Gastrocnemius medialis (tissue), 4 donors: Measurements from ENCODE around the gene PFKFB3. TPM values are rescaled to one million over a fixed set of nuclear protein-coding genes. Genes with fewer than 3 reads are reported as not detected.

Source experiments
- ATAC-seq, 2 donors: fragments of 150-250 bp; one replicate each; pipeline ENCODE4 v1.9.1; 2016
- DNase-seq, 2 donors: peaks; one replicate each; pipeline ENCODE4 v3.0.0-alpha.2; 2019
- H3K27ac ChIP-seq, 4 donors: fragments of 200-600 bp; sonication (generic); 1 replicate in 1 of 4; 2 replicates in 3 of 4; pipeline ENCODE4 v1.5.1; 2016 to 2018; ENCODE audit warnings: mild to moderate bottlenecking in 2 of 4, moderate library complexity in 1 of 4
- H3K27me3 ChIP-seq, 3 donors: fragments of 200-600 bp; sonication (generic) in 2 of 3; 1 replicate in 1 of 3; 2 replicates in 2 of 3; pipeline versions ENCODE4 v1.5.1 to v1.6.0; 2016 to 2019; ENCODE audit warnings: mild to moderate bottlenecking in 1 of 3, moderate library complexity in 1 of 3
- H3K36me3 ChIP-seq, 2 donors: fragments of 200-600 bp; sonication (generic) in 1 of 2; one replicate each; pipeline ENCODE4 v1.5.1; 2017 to 2018
- H3K4me1 ChIP-seq, 2 donors: fragments of 200-600 bp; sonication (generic) in 1 of 2; one replicate each; pipeline ENCODE4 v1.5.1; 2016 to 2017; ENCODE audit warnings: mild to moderate bottlenecking in 2 of 2
- H3K4me3 ChIP-seq, 4 donors: fragments of 200-600 bp; sonication (generic) in 3 of 4; 1 replicate in 1 of 4; 2 replicates in 3 of 4; pipeline ENCODE4 v1.5.1; 2016 to 2019; ENCODE audit warnings: mild to moderate bottlenecking in 2 of 4
- H3K9me3 ChIP-seq, 3 donors: fragments of 200-600 bp; sonication (generic) in 2 of 3; 1 replicate in 1 of 3; 2 replicates in 2 of 3; pipeline ENCODE4 v1.5.1; 2016 to 2019
- CTCF ChIP-seq, 5 experiments: fragments of 450-650 bp in 3 of 5; fragments of 200-600 bp in 2 of 5; sonication (generic) in 2 of 5; IDR thresholded peaks in 4 of 5; conservative IDR thresholded peaks in 1 of 5; 1 replicate in 4 of 5; 2 replicates in 1 of 5; pipeline ENCODE4 v1.5.1; 2016 to 2019; ENCODE audit warnings: antibody characterized with exemption in 5 of 5, mild to moderate bottlenecking in 3 of 5, moderate library complexity in 3 of 5
- POLR2A ChIP-seq, 2 donors: fragments of 450-650 bp; IDR thresholded peaks; one replicate each; pipeline ENCODE4 v1.6.1; 2017; ENCODE audit warnings: antibody characterized with exemption in 2 of 2, mild to moderate bottlenecking in 2 of 2, moderate library complexity in 2 of 2
- in situ Hi-C, 4 donors: fragments of 200-750 bp; cut with MboI; loops; one replicate each; pipeline versions ENCODE4 v1.15.0 to v1.8.0; 2017; ENCODE audit warnings: low sequenced_read_pairs in 4 of 4
- intact Hi-C: fragments of 100-400 bp; cut with DNase I; formaldehyde crosslinking; loops from one replicate; pipeline ENCODE4 v1.15.1; 2023; ENCODE audit warnings: low total_unique reads
- total RNA-seq, 4 donors: library from RNA; depleted of rRNA; stranded (reverse); fragments of >200 nt; gene quantifications; one replicate each; pipeline versions ENCODE4 v1.1.0 to v1.2.3, GENCODE V29; 2016

The PFKFB3 gene
- total RNA-seq, 4 donors from 2014 or later: 218 to 1,159 (median 337) TPM

GRCh38 chr10:6201516-6201975 lies 1.2 kb upstream of the PFKFB3 start:
- peaks cover 48 to 49% of the 10 kb centered on the region in 2 donors for H3K4me1 ChIP-seq

GRCh38 chr10:6202098-6202683 lies 541 bp upstream of the PFKFB3 start:
- H3K4me1 ChIP-seq: peaks cover 43 to 47% of the 10 kb centered on the region in 2 donors
- H3K27me3 ChIP-seq: no peaks in the 10 kb centered on the region
- peak in 1 of 2 donors; percentile 48 for DNase-seq
- in situ Hi-C loops (loop anchor here in 3 of 4 donors (10.0 kb wide), 2 partner anchors 47 to 97 kb away; no protein-coding TSS in a partner anchor), intact Hi-C loops (loop anchor here (1.0 to 2.0 kb wide), 4 partner anchors 58 to 199 kb away; no protein-coding TSS in a partner anchor)
- H3K27ac ChIP-seq: peak overlapping the region; percentile 89 to 98 (median 95)
- H3K36me3 ChIP-seq: no peaks in the 10 kb centered on the region
- no peaks in the 10 kb centered on the region for H3K9me3 ChIP-seq
- no peak for TF ChIP-seq CTCF (IDR thresholded peaks at IDR 0.05 in 4 of 5, conservative IDR thresholded peaks at IDR 0.05 in 1 of 5)
- peak overlapping the region; percentile 67 to 100 (median 90) for H3K4me3 ChIP-seq
- peak; percentile 3 to 10 for ATAC-seq

More at GRCh38 chr10:6201516-6201975, 1.2 kb upstream of the PFKFB3 start:
- peak; percentile 83 to 87 for DNase-seq
- in situ Hi-C loops (loop anchor here in 3 of 4 donors (10.0 kb wide), 2 partner anchors 47 to 97 kb away; no protein-coding TSS in a partner anchor), intact Hi-C loops (loop anchor here (2.0 kb wide), 1 partner anchor 27 kb away; no protein-coding TSS in a partner anchor)
- Histone ChIP-seq H3K27me3 (no peaks in the 10 kb centered on the region), H3K9me3 (no peaks in the 10 kb centered on the region), H3K4me3 (peak overlapping the region; percentile 67 to 100 (median 90)), H3K36me3 (no peaks in the 10 kb centered on the region), H3K27ac (peak overlapping the region; percentile 89 to 98 (median 95))
- TF ChIP-seq CTCF (IDR thresholded peaks at IDR 0.05 in 4 of 5, conservative IDR thresholded peaks at IDR 0.05 in 1 of 5) (peak in 1 of 5 experiments; percentile 14), POLR2A (IDR thresholded peaks at IDR 0.05) (peak; percentile 63 to 87)
- peak; percentile 30 to 38 for ATAC-seq

GRCh38 chr10:6203331-6204062 lies 765 bp downstream of the PFKFB3 start:
- intact Hi-C loops (loop anchor here (2.0 kb wide), 1 partner anchor 95 kb away; no protein-coding TSS in a partner anchor), in situ Hi-C loops (loop anchor here in 3 of 4 donors (10.0 kb wide), 2 partner anchors 49 to 99 kb away; no protein-coding TSS in a partner anchor)
- no peak for TF ChIP-seq POLR2A (IDR thresholded peaks at IDR 0.05)
- TF ChIP-seq CTCF (IDR thresholded peaks at IDR 0.05 in 4 of 5, conservative IDR thresholded peaks at IDR 0.05 in 1 of 5): peak; percentile 4 to 55 (median 41)
- peak in 1 of 2 donors; percentile 2 for ATAC-seq
- Histone ChIP-seq H3K36me3 (peaks cover 0 to 7% of the 10 kb centered on the region in 2 donors), H3K4me3 (peak overlapping the region; percentile 67 to 100 (median 90)), H3K27me3 (no peaks in the 10 kb centered on the region), H3K27ac (peak overlapping the region; percentile 89 to 98 (median 95)), H3K9me3 (no peaks in the 10 kb centered on the region), H3K4me1 (peaks cover 42 to 46% of the 10 kb centered on the region in 2 donors)
- DNase-seq: no peak

- peaks cover 39 to 46% of the 10 kb centered on the region in 2 donors for H3K4me1 ChIP-seq
- peaks cover 0 to 7% of the 10 kb centered on the region in 2 donors for H3K36me3 ChIP-seq
- DNase-seq (no peak), ATAC-seq (no peak)
- TF ChIP-seq POLR2A (IDR thresholded peaks at IDR 0.05): no peak
- H3K9me3 ChIP-seq: no peaks in the 10 kb centered on the region
- intact Hi-C loops (no loop called here), in situ Hi-C loops (loop anchor here in 3 of 4 donors (10.0 kb wide), 2 partner anchors 49 to 99 kb away; no protein-coding TSS in a partner anchor)
- peak overlapping the region; percentile 89 to 98 (median 95) for H3K27ac ChIP-seq
- peak overlapping the region; percentile 67 to 100 (median 90) for H3K4me3 ChIP-seq
- no peaks in the 10 kb centered on the region for H3K27me3 ChIP-seq
Measured at GRCh38 chr10:6204063-6204340, 1.3 kb downstream of the PFKFB3 start.
